ENCODE measurements around the gene SCCPDH.
"Not testable (repeated sequence)": the region's sequence is repeated elsewhere in the genome, so short reads cannot be mapped to it uniquely, and the experiment has no call there.

Gene SCCPDH

GRCh38 chr1:246711548-246712003, 12.6 kb upstream of the SCCPDH start:
- TF ChIP-seq CTCF (IDR thresholded peaks at IDR 0.05; ENCODE audit: low read length), result no peak
- no peak for TF ChIP-seq EZH2 (IDR thresholded peaks at IDR 0.05; ENCODE audit: borderline replicate concordance, low read length)
- no peak overlapping the region for H3K4me3 ChIP-seq (ENCODE audit: low read depth, low read length, poor library complexity, severe bottlenecking)

GRCh38 chr1:246712428-246712827, 11.8 kb upstream of the SCCPDH start:
- H4K20me1 ChIP-seq (ENCODE audit: insufficient read depth, low read length); H3K36me3 ChIP-seq (ENCODE audit: insufficient read depth, low read length); H3K9ac ChIP-seq (ENCODE audit: low read length); H3K4me2 ChIP-seq (ENCODE audit: low read length); H3K4me1 ChIP-seq (ENCODE audit: insufficient read depth, low read length, severe bottlenecking); H3K9me2 ChIP-seq (ENCODE audit: low read depth, low read length); H3K4me3 ChIP-seq (ENCODE audit: low read depth, low read length, poor library complexity, severe bottlenecking); H3K9me3 ChIP-seq (ENCODE audit: low read length); H3F3A ChIP-seq (ENCODE audit: insufficient read depth, low read length); H3K27me3 ChIP-seq (ENCODE audit: insufficient read depth, low read length); H3K27ac ChIP-seq (ENCODE audit: low read depth, low read length, poor library complexity, severe bottlenecking); H2AFZ ChIP-seq (ENCODE audit: low read length); H3K79me2 ChIP-seq (ENCODE audit: insufficient read depth, low read length): not testable (repeated sequence)

More at GRCh38 chr1:246711548-246712003, 12.6 kb upstream of the SCCPDH start:
- Histone ChIP-seq H3K9me2 (ENCODE audit: low read depth, low read length) (no peaks in the 10 kb centered on the region), H3K4me2 (ENCODE audit: low read length) (no peak overlapping the region), H2AFZ (ENCODE audit: low read length) (no peak overlapping the region), H3K9me3 (ENCODE audit: low read length) (no peaks in the 10 kb centered on the region), H3K4me1 (ENCODE audit: insufficient read depth, low read length, severe bottlenecking) (no peaks in the 10 kb centered on the region), H3K79me2 (ENCODE audit: insufficient read depth, low read length) (no peaks in the 10 kb centered on the region), H3F3A (ENCODE audit: insufficient read depth, low read length) (no peaks in the 10 kb centered on the region), H3K9ac (ENCODE audit: low read length) (no peak overlapping the region), H4K20me1 (ENCODE audit: insufficient read depth, low read length) (no peaks in the 10 kb centered on the region), H3K27ac (ENCODE audit: low read depth, low read length, poor library complexity, severe bottlenecking) (no peak overlapping the region), H3K36me3 (ENCODE audit: insufficient read depth, low read length) (no peaks in the 10 kb centered on the region; the same call in 1 of the 2 replicates), H3K27me3 (ENCODE audit: insufficient read depth, low read length) (no peaks in the 10 kb centered on the region; the same call in 1 of the 2 replicates)

GRCh38 chr1:246719361-246719760, 4.8 kb upstream of the SCCPDH start:
- H3K9ac ChIP-seq (ENCODE audit: low read length); H3K79me2 ChIP-seq (ENCODE audit: insufficient read depth, low read length); H3F3A ChIP-seq (ENCODE audit: insufficient read depth, low read length); H3K27me3 ChIP-seq (ENCODE audit: insufficient read depth, low read length); H3K4me3 ChIP-seq (ENCODE audit: low read depth, low read length, poor library complexity, severe bottlenecking); H3K27ac ChIP-seq (ENCODE audit: low read depth, low read length, poor library complexity, severe bottlenecking); H2AFZ ChIP-seq (ENCODE audit: low read length); H3K36me3 ChIP-seq (ENCODE audit: insufficient read depth, low read length); H3K4me2 ChIP-seq (ENCODE audit: low read length); H3K4me1 ChIP-seq (ENCODE audit: insufficient read depth, low read length, severe bottlenecking); H3K9me3 ChIP-seq (ENCODE audit: low read length); H4K20me1 ChIP-seq (ENCODE audit: insufficient read depth, low read length); H3K9me2 ChIP-seq (ENCODE audit: low read depth, low read length): not testable (repeated sequence)

- H3K36me3 ChIP-seq (ENCODE audit: insufficient read depth, low read length); H3K27ac ChIP-seq (ENCODE audit: low read depth, low read length, poor library complexity, severe bottlenecking); H3K4me2 ChIP-seq (ENCODE audit: low read length); H3K4me3 ChIP-seq (ENCODE audit: low read depth, low read length, poor library complexity, severe bottlenecking); H3K9me3 ChIP-seq (ENCODE audit: low read length); H3K9ac ChIP-seq (ENCODE audit: low read length); H4K20me1 ChIP-seq (ENCODE audit: insufficient read depth, low read length); H3F3A ChIP-seq (ENCODE audit: insufficient read depth, low read length); H3K27me3 ChIP-seq (ENCODE audit: insufficient read depth, low read length); H2AFZ ChIP-seq (ENCODE audit: low read length); H3K9me2 ChIP-seq (ENCODE audit: low read depth, low read length): not testable (repeated sequence)
- peaks cover 15% of the 10 kb centered on the region for H3K4me1 ChIP-seq (ENCODE audit: insufficient read depth, low read length, severe bottlenecking)
- H3K79me2 ChIP-seq (ENCODE audit: insufficient read depth, low read length), result peaks cover 10% of the 10 kb centered on the region; the same call in 1 of the 2 replicates
These were observed 3.4 kb upstream of the SCCPDH start for GRCh38 chr1:246720814-246721213.

GRCh38 chr1:246722720-246723119, 1.5 kb upstream of the SCCPDH start:
- H4K20me1 ChIP-seq (ENCODE audit: insufficient read depth, low read length), result no peaks in the 10 kb centered on the region
- no peaks in the 10 kb centered on the region for H3F3A ChIP-seq (ENCODE audit: insufficient read depth, low read length)
- TF ChIP-seq CTCF (IDR thresholded peaks at IDR 0.05; ENCODE audit: low read length), result no peak
- TF ChIP-seq EZH2 (IDR thresholded peaks at IDR 0.05; ENCODE audit: borderline replicate concordance, low read length), result no peak
- no peak overlapping the region for H3K4me3 ChIP-seq (ENCODE audit: low read depth, low read length, poor library complexity, severe bottlenecking)
- H3K36me3 ChIP-seq (ENCODE audit: insufficient read depth, low read length), result peaks cover 18% of the 10 kb centered on the region
- H3K27me3 ChIP-seq (ENCODE audit: insufficient read depth, low read length), result no peaks in the 10 kb centered on the region
- H3K79me2 ChIP-seq (ENCODE audit: insufficient read depth, low read length), result peaks cover 10% of the 10 kb centered on the region; the same call in 1 of the 2 replicates
- no peak overlapping the region for H3K27ac ChIP-seq (ENCODE audit: low read depth, low read length, poor library complexity, severe bottlenecking)
- peaks cover 19% of the 10 kb centered on the region for H3K4me1 ChIP-seq (ENCODE audit: insufficient read depth, low read length, severe bottlenecking)
- no peak overlapping the region for H3K9ac ChIP-seq (ENCODE audit: low read length)
- no peaks in the 10 kb centered on the region for H3K9me2 ChIP-seq (ENCODE audit: low read depth, low read length)
- no peak overlapping the region for H3K4me2 ChIP-seq (ENCODE audit: low read length)
- no peak overlapping the region for H2AFZ ChIP-seq (ENCODE audit: low read length)
- H3K9me3 ChIP-seq (ENCODE audit: low read length), result peaks cover 4% of the 10 kb centered on the region
